T-cell (primary cell): Measurements from ENCODE around the gene MORN5. TPM values are rescaled to one million over a fixed set of nuclear protein-coding genes. Genes with fewer than 3 reads are reported as not detected.

Experiments used
- ATAC-seq, 4 experiments: fragments of 200-7000 bp in 3 of 4; fragments of 150-1000 bp in 1 of 4; cut with Tn5 transposase; replicated peaks in 1 of 4; 1 replicate in 3 of 4; 2 replicates in 1 of 4; pipeline ENCODE4 v1.10.0; 2021; ENCODE audit warnings: moderate library complexity in 3 of 4, mild to moderate bottlenecking in 2 of 4, moderate number of reproducible peaks in 1 of 4
- CTCF ChIA-PET, 2 donors: fragments of 300-600 bp; sonication (Branson Sonifier 250); formaldehyde crosslinking; loops; one replicate each; lab custom pipeline; 2022; ENCODE audit warnings: antibody characterized with exemption in 2 of 2; lab: Charles Lee
- POLR2A ChIA-PET, 2 donors: fragments of 300-600 bp; sonication (Branson Sonifier 250); formaldehyde crosslinking; loops; one replicate each; lab custom pipeline; 2022; ENCODE audit warnings: antibody characterized with exemption in 2 of 2; lab: Charles Lee
- DNase-seq, 35 experiments: peaks; one replicate each; pipeline versions ENCODE4 v3.0.0 to v3.0.0-alpha.2; 2013 to 2023
- H3K27ac ChIP-seq: one replicate; pipeline ENCODE4 v1.5.1; 2013; ENCODE audit warnings: low read length
- H3K27me3 ChIP-seq, 2 experiments: replicated peaks in 1 of 2; 1 replicate in 1 of 2; 2 replicates in 1 of 2; pipeline versions ENCODE4 v1.6.1 to v1.7.0; 2013; ENCODE audit warnings: low read length in 1 of 2, mixed read lengths in 1 of 2; ENCODE audit not compliant: control insufficient read depth in 2 of 2, insufficient read depth in 2 of 2; ENCODE audit errors: extremely low read depth in 1 of 2
- H3K36me3 ChIP-seq, 2 donors: 1 replicate in 1 of 2; 2 replicates in 1 of 2; pipeline versions ENCODE4 v1.6.1 to v1.7.0; 2013; ENCODE audit warnings: low read length in 1 of 2; ENCODE audit not compliant: control insufficient read depth in 2 of 2, insufficient read depth in 1 of 2; ENCODE audit errors: extremely low read depth in 1 of 2
- H3K4me1 ChIP-seq, 2 experiments: 1 replicate in 1 of 2; 2 replicates in 1 of 2; pipeline versions ENCODE4 v1.6.1 to v1.7.0; 2013; ENCODE audit warnings: low read length in 2 of 2, mixed read lengths in 1 of 2; ENCODE audit not compliant: insufficient read depth in 2 of 2, control insufficient read depth in 1 of 2; ENCODE audit errors: extremely low read depth in 1 of 2
- H3K4me3 ChIP-seq, 2 donors: 1 replicate in 1 of 2; 2 replicates in 1 of 2; pipeline versions ENCODE4 v1.5.1 to v1.7.0; 2013; ENCODE audit warnings: mild to moderate bottlenecking in 2 of 2, low read length in 1 of 2, moderate library complexity in 1 of 2; ENCODE audit not compliant: control insufficient read depth in 1 of 2; ENCODE audit errors: extremely low read depth in 1 of 2
- H3K9me3 ChIP-seq: 2 replicates; pipeline ENCODE4 v1.7.0; 2013
- H3K27ac Mint-ChIP-seq, 2 donors: one replicate each; pipeline ENCODE4 v1.8.0; 2020 to 2021; ENCODE audit warnings: mild to moderate bottlenecking in 2 of 2, mixed read lengths in 2 of 2
- H3K27me3 Mint-ChIP-seq, 2 donors: one replicate each; pipeline ENCODE4 v1.8.0; 2021 to 2022; ENCODE audit warnings: mixed read lengths in 2 of 2
- H3K36me3 Mint-ChIP-seq: one replicate; pipeline ENCODE4 v1.8.0; 2021; ENCODE audit warnings: mixed read lengths
- H3K4me1 Mint-ChIP-seq, 3 donors: one replicate each; pipeline ENCODE4 v1.8.0; 2020 to 2022; ENCODE audit warnings: mixed read lengths in 3 of 3, mild to moderate bottlenecking in 1 of 3
- H3K4me3 Mint-ChIP-seq, 3 donors: one replicate each; pipeline ENCODE4 v1.8.0; 2020 to 2022; ENCODE audit warnings: mild to moderate bottlenecking in 3 of 3, mixed read lengths in 3 of 3, moderate library complexity in 3 of 3
- H3K9me3 Mint-ChIP-seq, 3 donors: one replicate each; pipeline ENCODE4 v1.8.0; 2020 to 2022; ENCODE audit warnings: mixed read lengths in 3 of 3
- WGBS: methylation state at CpG from one replicate; pipeline ENCODE4 v1.1.5; 2013; ENCODE audit warnings: missing lambda C conversion rate; ENCODE audit not compliant: insufficient coverage; 5-methylcytosine and 5-hydroxymethylcytosine counted together
- total RNA-seq, 35 experiments: library from RNA in 6 of 35; stranded (reverse) in 6 of 35; fragments of 120-200 nt in 1 of 35; gene quantifications; one replicate each; pipeline versions ENCODE4 v1.2.1 to v1.2.4 and lab custom pipeline; 2013 to 2026

Gene MORN5
- total RNA-seq, 5 donors from 2014 or later (not counting 1 experiment from before 2014, with no cell fraction given) = not detected

DNA sequence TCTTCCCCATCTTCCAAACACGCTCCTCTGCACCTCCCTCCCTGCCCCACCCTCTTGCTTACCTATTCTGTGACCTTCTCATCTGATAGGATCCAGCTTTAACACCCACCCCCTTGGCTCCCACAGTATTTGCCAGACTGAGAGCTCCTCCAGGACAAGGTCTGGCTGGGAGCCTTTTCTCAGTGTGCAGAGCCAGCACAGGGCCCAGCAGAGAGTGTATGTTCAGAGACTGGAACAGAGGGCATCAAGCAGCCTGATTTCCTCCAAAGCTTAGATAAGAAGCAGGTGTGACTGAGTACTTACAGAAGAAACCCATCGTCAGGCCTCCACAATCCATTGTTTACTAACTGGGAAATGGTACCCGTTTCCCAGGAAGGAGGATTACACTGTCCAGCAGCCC lies 42.4 kb downstream of the MORN5 start:
- Histone ChIP-seq H3K9me3 (no peaks in the 10 kb centered on the region), H3K4me3 (no peak overlapping the region), H3K27me3 (peaks cover 0 to 32% of the 10 kb centered on the region in 2 experiments), H3K36me3 (no peaks in the 10 kb centered on the region), H3K27ac (no peak overlapping the region), H3K4me1 (no peaks in the 10 kb centered on the region)
- ATAC-seq (no peak), DNase-seq (no peak)
- POLR2A ChIA-PET = no interaction called here
- H3K9me3 Mint-ChIP-seq = no peaks in the 10 kb centered on the region
- CTCF ChIA-PET = interaction anchor here in 1 of 2 donors (0.6 kb wide), 1 partner anchor 105 kb away, joined by 3 read pairs; no protein-coding TSS in a partner anchor
- 84% methylated on average over 3 of the region's 3 CpGs for WGBS
- no peaks in the 10 kb centered on the region for H3K4me1 Mint-ChIP-seq
- H3K36me3 Mint-ChIP-seq = no peaks in the 10 kb centered on the region
- no peak overlapping the region for H3K27ac Mint-ChIP-seq
- H3K27me3 Mint-ChIP-seq = peaks cover 6 to 7% of the 10 kb centered on the region in 2 donors
- H3K4me3 Mint-ChIP-seq = no peak overlapping the region

DNA sequence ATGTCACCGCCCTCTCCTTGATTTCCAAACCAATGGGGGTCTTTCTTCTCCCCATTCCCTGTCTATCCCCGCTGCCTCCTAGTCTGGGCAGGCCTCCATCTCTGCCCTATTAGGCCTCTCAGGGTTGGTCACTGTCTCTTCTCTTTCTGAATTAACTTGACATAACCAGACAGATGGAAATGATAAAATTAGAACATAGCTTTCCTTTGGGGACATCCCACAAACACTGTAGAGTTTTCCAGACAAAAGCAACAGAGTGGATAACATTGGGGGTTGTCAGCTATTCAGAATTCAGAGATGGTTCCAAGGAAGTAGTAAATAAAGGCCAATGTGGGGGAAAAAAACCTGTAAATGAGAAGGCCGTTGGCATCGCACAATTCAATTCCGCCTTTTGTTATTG lies 44.3 kb downstream of the MORN5 start:
- POLR2A ChIA-PET = no interaction called here
- no peak overlapping the region for H3K27ac ChIP-seq
- peaks cover 0 to 32% of the 10 kb centered on the region in 2 experiments for H3K27me3 ChIP-seq
- CTCF ChIA-PET = no interaction called here
- Mint-ChIP-seq H3K27me3 (peaks cover 11 to 16% of the 10 kb centered on the region in 2 donors), H3K27ac (no peak overlapping the region), H3K9me3 (no peaks in the 10 kb centered on the region), H3K4me1 (no peaks in the 10 kb centered on the region), H3K4me3 (no peak overlapping the region), H3K36me3 (no peaks in the 10 kb centered on the region)
- DNase-seq = no peak
- no peak for ATAC-seq
- H3K4me3 ChIP-seq = no peak overlapping the region
- H3K4me1 ChIP-seq = no peaks in the 10 kb centered on the region
- 90% methylated on average over 2 of the region's 5 CpGs for WGBS
- no peaks in the 10 kb centered on the region for H3K36me3 ChIP-seq
- no peaks in the 10 kb centered on the region for H3K9me3 ChIP-seq

DNA sequence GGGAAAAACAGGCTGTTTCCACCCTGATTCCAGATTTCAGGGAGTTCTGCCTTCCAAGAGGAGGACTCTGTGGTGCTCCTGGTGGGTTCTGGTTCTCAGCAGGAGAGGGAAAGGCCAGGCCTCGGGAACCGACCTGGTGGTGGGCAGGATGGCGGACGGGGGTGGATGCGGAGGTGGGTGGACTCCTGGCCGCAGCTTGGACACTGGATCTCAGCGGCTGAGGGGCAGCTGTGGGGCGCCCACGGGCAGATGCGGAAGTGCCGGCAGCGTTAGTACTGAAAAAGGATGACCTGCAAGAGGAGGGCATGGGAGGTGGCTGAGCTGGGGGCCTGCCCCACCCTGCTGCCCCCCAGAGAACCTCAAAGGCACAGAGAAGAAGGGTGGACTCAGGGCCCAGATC lies 44.8 kb downstream of the MORN5 start:
- no peak overlapping the region for H3K4me3 Mint-ChIP-seq
- H3K36me3 Mint-ChIP-seq = no peaks in the 10 kb centered on the region
- ChIA-PET CTCF (no interaction called here), POLR2A (no interaction called here)
- Histone ChIP-seq H3K36me3 (no peaks in the 10 kb centered on the region), H3K27ac (no peak overlapping the region), H3K4me1 (no peaks in the 10 kb centered on the region), H3K4me3 (no peak overlapping the region), H3K27me3 (peaks cover 0 to 37% of the 10 kb centered on the region in 2 experiments), H3K9me3 (no peaks in the 10 kb centered on the region)
- ATAC-seq (no peak), DNase-seq (no peak)
- H3K27me3 Mint-ChIP-seq = peaks cover 11 to 18% of the 10 kb centered on the region in 2 donors
- WGBS = 94% methylated on average over 12 of the region's 12 CpGs
- no peak overlapping the region for H3K27ac Mint-ChIP-seq
- H3K9me3 Mint-ChIP-seq = no peaks in the 10 kb centered on the region
- no peaks in the 10 kb centered on the region for H3K4me1 Mint-ChIP-seq

DNA sequence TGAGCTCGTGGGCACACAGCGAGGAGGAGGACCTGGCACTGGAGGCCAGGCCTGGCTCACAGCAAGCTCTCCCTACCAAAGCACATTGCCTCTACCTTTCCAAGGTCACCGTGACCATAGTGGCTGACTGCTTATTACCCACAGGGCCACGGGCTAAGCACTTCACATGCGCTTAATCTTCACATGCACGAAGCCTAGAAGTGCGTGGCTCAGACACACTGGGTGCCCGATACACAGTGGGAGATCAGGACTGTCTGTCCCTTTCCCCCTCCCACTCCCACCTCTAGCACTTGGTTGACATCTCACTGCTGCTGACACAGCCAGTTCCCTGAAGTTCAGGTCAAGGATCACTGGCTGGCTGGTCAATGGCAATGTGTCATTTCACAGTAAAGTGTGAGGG lies 45.5 kb downstream of the MORN5 start:
- Histone ChIP-seq H3K36me3 (no peaks in the 10 kb centered on the region), H3K27me3 (peaks cover 0 to 42% of the 10 kb centered on the region in 2 experiments), H3K9me3 (no peaks in the 10 kb centered on the region), H3K27ac (no peak overlapping the region), H3K4me3 (no peak overlapping the region), H3K4me1 (no peaks in the 10 kb centered on the region)
- Mint-ChIP-seq H3K27ac (no peak overlapping the region), H3K4me1 (no peaks in the 10 kb centered on the region), H3K36me3 (no peaks in the 10 kb centered on the region), H3K9me3 (no peaks in the 10 kb centered on the region), H3K27me3 (peaks cover 14 to 21% of the 10 kb centered on the region in 2 donors), H3K4me3 (no peak overlapping the region)
- POLR2A ChIA-PET = no interaction called here
- 86% methylated on average over 7 of the region's 8 CpGs for WGBS
- DNase-seq (no peak), ATAC-seq (no peak)
- CTCF ChIA-PET = no interaction called here

DNA sequence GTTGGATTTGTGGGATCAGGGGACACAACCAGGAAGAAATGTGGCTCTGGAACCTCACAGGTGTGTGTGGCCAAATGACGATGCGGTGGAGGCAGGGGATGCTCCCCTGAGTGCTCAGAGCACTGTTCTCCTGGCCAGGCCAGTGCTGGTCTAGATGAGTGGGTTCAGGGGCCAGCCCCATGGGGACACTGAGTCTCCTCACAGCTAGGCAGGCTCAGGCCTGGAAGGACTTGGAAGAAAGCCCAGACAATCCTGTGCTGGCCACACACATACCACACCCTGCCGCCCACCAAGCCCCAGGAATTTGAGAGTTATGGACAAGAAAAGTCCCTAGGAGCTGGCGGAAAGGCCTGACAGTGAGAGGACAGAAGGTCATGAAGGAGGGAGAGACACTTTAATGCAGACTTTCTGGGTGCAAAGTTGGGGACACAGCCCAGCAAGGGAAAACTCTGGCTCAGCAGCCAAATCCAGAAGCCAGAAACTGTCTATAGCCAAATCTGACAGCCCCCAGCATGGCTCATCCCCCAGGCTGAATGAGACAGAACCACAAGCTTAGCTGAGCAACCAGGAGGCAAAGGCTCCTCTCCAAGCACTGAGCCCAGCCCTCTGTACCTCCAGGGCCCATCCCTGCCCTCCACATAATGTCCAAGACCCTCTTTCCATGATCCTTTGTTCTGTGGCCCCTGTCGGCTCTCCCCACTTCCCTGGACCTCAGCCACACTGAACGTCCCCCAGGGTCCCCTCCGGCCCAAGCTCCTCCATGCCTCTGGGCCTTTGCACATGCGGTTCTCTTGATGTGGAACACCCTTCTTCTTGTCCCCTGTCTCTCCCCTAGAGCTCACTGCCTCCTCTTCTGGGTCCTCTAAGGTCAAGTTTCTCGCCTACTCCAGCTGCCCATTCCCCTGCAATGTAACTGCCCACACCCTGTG lies 46.7 kb downstream of the MORN5 start:
- Histone ChIP-seq H3K36me3 (no peaks in the 10 kb centered on the region), H3K27ac (no peak overlapping the region), H3K27me3 (peaks cover 0 to 47% of the 10 kb centered on the region in 2 experiments), H3K4me1 (no peaks in the 10 kb centered on the region), H3K9me3 (no peaks in the 10 kb centered on the region), H3K4me3 (no peak overlapping the region)
- Mint-ChIP-seq H3K27me3 (peaks cover 26 to 30% of the 10 kb centered on the region in 2 donors), H3K27ac (no peak overlapping the region), H3K4me3 (no peak overlapping the region), H3K4me1 (no peaks in the 10 kb centered on the region), H3K36me3 (no peaks in the 10 kb centered on the region), H3K9me3 (no peaks in the 10 kb centered on the region)
- ATAC-seq = no peak
- no peak for DNase-seq
- WGBS = 80% methylated on average over 8 of the region's 9 CpGs
- ChIA-PET CTCF (no interaction called here), POLR2A (no interaction called here)

DNA sequence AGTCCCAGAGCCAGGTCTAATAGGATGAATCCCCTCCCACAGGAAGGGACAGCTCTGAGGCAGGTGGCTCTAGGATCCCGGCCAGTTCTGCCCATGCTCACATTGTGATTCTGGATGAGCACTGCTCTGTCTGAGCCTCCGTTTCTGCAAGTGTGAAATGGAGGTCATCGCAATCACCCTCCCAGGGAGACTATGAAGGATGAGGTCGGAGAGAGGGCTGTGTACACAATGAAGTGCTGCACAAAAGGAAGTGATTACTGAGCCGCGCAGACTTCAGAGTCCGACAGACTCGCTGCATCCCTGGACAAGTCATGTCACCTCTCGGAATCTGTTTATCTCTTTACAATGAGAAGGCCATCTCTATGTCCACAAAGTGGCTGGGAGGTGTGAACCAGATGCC lies 47.4 kb downstream of the MORN5 start:
- POLR2A ChIA-PET = no interaction called here
- no peak overlapping the region for H3K4me3 Mint-ChIP-seq
- no peaks in the 10 kb centered on the region for H3K36me3 Mint-ChIP-seq

More for the DNA sequence above, 47.4 kb downstream of the MORN5 start:
- Mint-ChIP-seq H3K27ac (no peak overlapping the region), H3K4me1 (no peaks in the 10 kb centered on the region), H3K9me3 (no peaks in the 10 kb centered on the region), H3K27me3 (peaks cover 33 to 37% of the 10 kb centered on the region in 2 donors)
- Histone ChIP-seq H3K4me3 (no peak overlapping the region), H3K36me3 (no peaks in the 10 kb centered on the region), H3K4me1 (no peaks in the 10 kb centered on the region), H3K27ac (no peak overlapping the region), H3K9me3 (no peaks in the 10 kb centered on the region), H3K27me3 (peaks cover 0 to 55% of the 10 kb centered on the region in 2 experiments)
- ATAC-seq (no peak), DNase-seq (no peak)
- 92% methylated on average over 6 of the region's 9 CpGs for WGBS
- CTCF ChIA-PET = no interaction called here
